H1 (cell line): ENCODE results near the gene LRRC49. TPM values are rescaled to one million over a fixed set of nuclear protein-coding genes. Genes with fewer than 3 reads are reported as not detected.

Source experiments
- CTCF ChIA-PET: fragments of 300-600 bp; sonication (Branson Sonifier 250); formaldehyde crosslinking; loops from one replicate; lab custom pipeline; 2021; ENCODE audit not compliant: partially characterized antibody; lab: Charles Lee
- POLR2A ChIA-PET: fragments of 300-600 bp; sonication (Branson Sonifier 250); formaldehyde crosslinking; loops from one replicate; lab custom pipeline; 2021; ENCODE audit warnings: inconsistent platforms; ENCODE audit not compliant: partially characterized antibody; lab: Charles Lee
- DNase-seq, 2 experiments: peaks; one replicate each; pipeline versions ENCODE4 v3.0.0 to v3.0.0-alpha.2; 2010 to 2022; ENCODE audit warnings: low spot score in 2 of 2, low read depth in 1 of 2, mixed read lengths in 1 of 2
- FAIRE-seq: peaks from 2 replicates; lab custom pipeline; 2011; peaks lifted over from hg19 to GRCh38; lab: Jason Lieb, UNC
- H2AFZ ChIP-seq: 2 replicates; pipeline ENCODE4 v1.8.1; 2012; ENCODE audit warnings: low read length, inconsistent platforms
- H2AK5ac ChIP-seq: 2 replicates; pipeline ENCODE4 v1.6.1; 2013; ENCODE audit warnings: low read depth, low read length
- H2BK120ac ChIP-seq: replicated peaks from 2 replicates; pipeline ENCODE3; 2013; ENCODE audit warnings: low read depth, low read length, inconsistent platforms
- H2BK12ac ChIP-seq: 2 replicates; pipeline ENCODE4 v1.6.1; 2013; ENCODE audit warnings: low read depth, low read length
- H2BK15ac ChIP-seq: 2 replicates; pipeline ENCODE4 v1.6.1; 2013; ENCODE audit warnings: low read length
- H2BK20ac ChIP-seq: 2 replicates; pipeline ENCODE4 v1.6.1; 2013; ENCODE audit warnings: low read length
- H2BK5ac ChIP-seq: 2 replicates; pipeline ENCODE4 v1.6.1; 2013; ENCODE audit warnings: low read depth, low read length
- H3K14ac ChIP-seq: 2 replicates; pipeline ENCODE4 v1.6.1; 2013; ENCODE audit warnings: inconsistent platforms; ENCODE audit not compliant: insufficient read length
- H3K18ac ChIP-seq: 2 replicates; pipeline ENCODE4 v1.6.1; 2013; ENCODE audit warnings: low read length; ENCODE audit errors: extremely low read depth
- H3K23ac ChIP-seq: 2 replicates; pipeline ENCODE4 v1.6.1; 2013; ENCODE audit warnings: inconsistent platforms; ENCODE audit not compliant: insufficient read length
- H3K23me2 ChIP-seq: 2 replicates; pipeline ENCODE4 v1.6.1; 2013; ENCODE audit warnings: low read depth, low read length
- H3K27ac ChIP-seq: 2 replicates; pipeline ENCODE4 v1.6.1; 2011; ENCODE audit warnings: low read depth, low read length, inconsistent platforms
- H3K27me3 ChIP-seq, 4 experiments: replicated peaks in 1 of 4; 1 replicate in 1 of 4; 2 replicates in 3 of 4; pipeline versions ENCODE4 v1.6.1 to v1.8.1; 2011 to 2013; ENCODE audit warnings: low read length in 3 of 4, mild to moderate bottlenecking in 3 of 4, inconsistent platforms in 2 of 4, mixed read lengths in 2 of 4, moderate library complexity in 1 of 4; ENCODE audit not compliant: control insufficient read depth in 3 of 4, insufficient read depth in 3 of 4; ENCODE audit errors: extremely low read depth in 1 of 4
- H3K36me3 ChIP-seq, 4 experiments: 2 replicates each; pipeline versions ENCODE4 v1.6.1 to v1.8.1; 2011 to 2013; ENCODE audit warnings: mild to moderate bottlenecking in 4 of 4, low read length in 3 of 4, moderate library complexity in 2 of 4, control low read depth in 1 of 4, inconsistent platforms in 1 of 4; ENCODE audit not compliant: insufficient read depth in 4 of 4, control insufficient read depth in 2 of 4
- H3K4ac ChIP-seq: replicated peaks from 2 replicates; pipeline ENCODE3; 2013; ENCODE audit warnings: low read length, low read depth, mixed read lengths, inconsistent platforms; ENCODE audit not compliant: insufficient read length
- H3K4me1 ChIP-seq, 4 experiments: replicated peaks in 1 of 4; 1 replicate in 1 of 4; 2 replicates in 3 of 4; pipeline versions ENCODE4 v1.6.1 to v1.8.1; 2011 to 2013; ENCODE audit warnings: low read length in 3 of 4, inconsistent platforms in 2 of 4, mixed read lengths in 1 of 4; ENCODE audit not compliant: insufficient read depth in 4 of 4, control insufficient read depth in 3 of 4
- H3K4me2 ChIP-seq, 2 experiments: 2 replicates each; pipeline versions ENCODE4 v1.6.1 to v1.8.1; 2011 to 2013; ENCODE audit warnings: low read depth in 2 of 2, low read length in 2 of 2, control low read depth in 1 of 2, inconsistent platforms in 1 of 2, mild to moderate bottlenecking in 1 of 2; ENCODE audit not compliant: insufficient read depth in 1 of 2
- H3K4me3 ChIP-seq, 4 experiments: fragments of 200-600, 300-600 bp in 1 of 4; sonication (generic), shearing (Covaris generic), sonication (Bioruptor Twin) in 1 of 4; 2 replicates each; pipeline versions ENCODE4 v1.5.1 to v1.8.1; 2011 to 2016; ENCODE audit warnings: low read length in 4 of 4, low read depth in 3 of 4, control low read depth in 2 of 4, inconsistent platforms in 2 of 4, mild to moderate bottlenecking in 2 of 4, mixed read lengths in 1 of 4, moderate library complexity in 1 of 4; ENCODE audit not compliant: insufficient read depth in 2 of 4; ENCODE audit errors: extremely low read depth in 1 of 4
- H3K56ac ChIP-seq: replicated peaks from 2 replicates; pipeline ENCODE3; 2013; ENCODE audit warnings: low read depth, mild to moderate bottlenecking, mixed read lengths, low read length, inconsistent platforms; ENCODE audit not compliant: insufficient read length
- H3K79me1 ChIP-seq: 2 replicates; pipeline ENCODE4 v1.6.1; 2013; ENCODE audit warnings: low read depth, low read length, control low read depth
- H3K79me2 ChIP-seq, 2 experiments: 2 replicates each; pipeline versions ENCODE4 v1.6.1 to v1.8.1; 2012 to 2013; ENCODE audit warnings: low read length in 2 of 2, mild to moderate bottlenecking in 2 of 2, inconsistent platforms in 1 of 2; ENCODE audit not compliant: insufficient read depth in 2 of 2, control insufficient read depth in 1 of 2
- H3K9ac ChIP-seq, 4 experiments: replicated peaks in 1 of 4; 1 replicate in 1 of 4; 2 replicates in 3 of 4; pipeline versions ENCODE4 v1.6.1 to v1.8.1; 2011 to 2013; ENCODE audit warnings: low read depth in 3 of 4, low read length in 3 of 4, control low read depth in 2 of 4, mild to moderate bottlenecking in 2 of 4, moderate library complexity in 2 of 4, inconsistent platforms in 1 of 4; ENCODE audit errors: extremely low read depth in 1 of 4
- H3K9me3 ChIP-seq, 2 experiments: 2 replicates each; pipeline versions ENCODE4 v1.6.1 to v1.8.1; 2012 to 2013; ENCODE audit warnings: mild to moderate bottlenecking in 2 of 2, moderate library complexity in 2 of 2, control low read depth in 1 of 2, inconsistent platforms in 1 of 2, low read depth in 1 of 2, low read length in 1 of 2, mixed read lengths in 1 of 2; ENCODE audit not compliant: insufficient read depth in 2 of 2
- H4K20me1 ChIP-seq, 2 experiments: replicated peaks in 1 of 2; 2 replicates each; pipeline versions ENCODE3 to v1.8.1; 2011 to 2013; ENCODE audit warnings: inconsistent platforms in 2 of 2, low read length in 2 of 2, mild to moderate bottlenecking in 1 of 2; ENCODE audit not compliant: insufficient read depth in 2 of 2, control insufficient read depth in 1 of 2
- H4K5ac ChIP-seq: 2 replicates; pipeline ENCODE4 v1.6.1; 2013; ENCODE audit warnings: low read length, low read depth, mixed read lengths, inconsistent platforms; ENCODE audit not compliant: insufficient read length
- H4K8ac ChIP-seq: 2 replicates; pipeline ENCODE4 v1.8.0; 2013; ENCODE audit warnings: mild to moderate bottlenecking, moderate library complexity, low read length, inconsistent platforms; ENCODE audit not compliant: insufficient read depth; ENCODE audit errors: extremely low read depth
- H4K91ac ChIP-seq: replicated peaks from 2 replicates; pipeline ENCODE3; 2013; ENCODE audit warnings: low read length, mixed read lengths, inconsistent platforms; ENCODE audit not compliant: insufficient read length
- ASH2L ChIP-seq: fragments of 200-600, 300-600 bp; sonication (generic); IDR thresholded peaks from one replicate; pipeline ENCODE4 v1.7.1; 2017; ENCODE audit warnings: low read length
- BCL11A ChIP-seq, 2 experiments: IDR thresholded peaks; one replicate each; pipeline ENCODE4 v1.6.1; 2011; ENCODE audit warnings: low read depth in 2 of 2, low read length in 2 of 2, mild to moderate bottlenecking in 2 of 2
- BRCA1 ChIP-seq: IDR thresholded peaks from 2 replicates; pipeline ENCODE4 v1.6.1; 2012; ENCODE audit warnings: low read depth, low read length, improper control_type of control experiment
- CBX5 ChIP-seq: fragments of 300-800, 300-1000 bp; sonication (generic); IDR thresholded peaks from 2 replicates; pipeline ENCODE4 v1.7.1; 2016; ENCODE audit warnings: antibody characterized with exemption, low read length, low read depth
- E2F6 ChIP-seq: IDR thresholded peaks from 2 replicates; pipeline ENCODE4 v1.6.1; 2012; ENCODE audit warnings: inconsistent platforms
- HDAC2 ChIP-seq, 2 experiments: fragments of 300-600 bp in 1 of 2; sonication (generic) in 1 of 2; IDR thresholded peaks; 2 replicates each; pipeline ENCODE4 v1.6.1; 2011 to 2012; ENCODE audit warnings: low read depth in 2 of 2, low read length in 2 of 2, mild to moderate bottlenecking in 2 of 2, moderate library complexity in 2 of 2, borderline replicate concordance in 1 of 2, inconsistent platforms in 1 of 2
- KDM4A ChIP-seq: IDR thresholded peaks from one replicate; pipeline ENCODE4 v1.7.1; 2012; ENCODE audit warnings: low read depth, mild to moderate bottlenecking, moderate library complexity, low read length, inconsistent platforms; ENCODE audit not compliant: severe bottlenecking
- MAX ChIP-seq: IDR thresholded peaks from 2 replicates; pipeline ENCODE4 v1.6.1; 2012; ENCODE audit warnings: inconsistent platforms
- SP4 ChIP-seq: IDR thresholded peaks from 2 replicates; pipeline ENCODE4 v1.6.1; 2012; ENCODE audit warnings: low read length, inconsistent platforms
- USF2 ChIP-seq: IDR thresholded peaks from 2 replicates; pipeline ENCODE4 v1.6.1; 2011; ENCODE audit warnings: low read length, improper control_type of control experiment
- YY1 ChIP-seq: IDR thresholded peaks from 2 replicates; pipeline ENCODE4 v1.6.1; 2011; ENCODE audit warnings: low read depth, mild to moderate bottlenecking, low read length
- WGBS, 2 experiments: shearing (Covaris generic) in 1 of 2; methylation state at CpG; one replicate each; pipeline versions ENCODE4 v1.1.6 to v1.1.7; 2013 to 2015; ENCODE audit warnings: low lambda C conversion rate in 2 of 2, mixed read lengths in 2 of 2, inconsistent platforms in 1 of 2, low coverage in 1 of 2, missing lambda C conversion rate in 1 of 2; ENCODE audit not compliant: insufficient replicate concordance in 2 of 2, insufficient coverage in 1 of 2, insufficient read length in 1 of 2; ENCODE audit errors: extremely low coverage in 1 of 2, missing lambda C conversion rate in 1 of 2; 5-methylcytosine and 5-hydroxymethylcytosine counted together
- polyA plus RNA-seq, 7 experiments: library from polyadenylated mRNA; depleted of rRNA in 3 of 7; stranded (reverse) in 5 of 7; unstranded in 2 of 7; fragments of >200 nt in 5 of 7; fragments of 200-250 nt in 2 of 7; gene quantifications; 1 replicate in 5 of 7; 2 replicates in 1 of 7; 4 replicates in 1 of 7; pipeline versions ENCODE4 v1.2.1 to v1.2.3, GENCODE V29; 2011 to 2013; ENCODE audit warnings: missing spikeins in 2 of 7, mixed read lengths in 2 of 7
- total RNA-seq: library from RNA; stranded (reverse); fragmentation: NEBNext Ultra II Directional; extraction: Animal tissue kit (Norgen Biotek cat#: 25700); gene quantifications from 2 replicates; pipeline ENCODE4 v1.2.1, GENCODE V29; 2021

LRRC49 gene
- total and polyA plus RNA-seq, 2 of the 8 experiments (the other 6 are each of a cell fraction or from before 2014, with no cell fraction given), result 5.0 to 10.4 TPM

GRCh38 chr15:70859322-70859908 is 33.2 kb upstream of the LRRC49 start:
- TF ChIP-seq BRCA1 (no peak), ASH2L (no peak), KDM4A (no peak), BCL11A (IDR thresholded peaks at IDR 0.05; ENCODE audit: low read depth in 2 of 2, low read length in 2 of 2) (no peak), SP4 (no peak), HDAC2 (IDR thresholded peaks at IDR 0.05; ENCODE audit: borderline replicate concordance in 1 of 2, low read depth in 2 of 2, low read length in 2 of 2) (no peak), YY1 (no peak), MAX (no peak), E2F6 (no peak), CBX5 (no peak), USF2 (no peak)
- H3K4me1 ChIP-seq, result peaks cover 0 to 3% (median 0%) of the 10 kb centered on the region in 4 experiments; a peak in 1 of 7 replicates
- ChIA-PET CTCF (interaction anchor here (0.8 to 2.4 kb wide), 7 partner anchors 10 to 1393 kb away, joined by 3 to 7 read pairs (median 3); no protein-coding TSS in a partner anchor), POLR2A (no interaction called here)
- no peak overlapping the region for H2AK5ac ChIP-seq
- no peak overlapping the region for H3K23ac ChIP-seq
- H3K79me1 ChIP-seq, result no peaks in the 10 kb centered on the region
- no peak overlapping the region for H2BK20ac ChIP-seq
- WGBS, 2 experiments, result 95% methylated on average over 14 of the region's 14 CpGs; no CpG with 5 or more reads in 1 of the 2 experiments
- no peak overlapping the region for H3K27ac ChIP-seq
- H3K9me3 ChIP-seq, result no peaks in the 10 kb centered on the region
- H3K18ac ChIP-seq, result no peak overlapping the region
- H2BK120ac ChIP-seq, result no peak overlapping the region
- H3K4me2 ChIP-seq, result no peak overlapping the region
- H2BK12ac ChIP-seq, result peak overlapping the region; percentile 17; the same call in 1 of the 2 replicates
- H2AFZ ChIP-seq, result no peak overlapping the region
- no peak overlapping the region for H2BK5ac ChIP-seq
- H3K23me2 ChIP-seq, result peaks cover 2% of the 10 kb centered on the region; the same call in 1 of the 2 replicates
- H3K36me3 ChIP-seq, result no peaks in the 10 kb centered on the region
- no peak overlapping the region for H3K14ac ChIP-seq
- DNase-seq, result no peak
- H4K5ac ChIP-seq, result no peak overlapping the region
- H4K8ac ChIP-seq, result no peak overlapping the region
- H3K56ac ChIP-seq, result no peak overlapping the region
- 0 out of 7 replicates have a peak, but pooled peaks cover 0 to 3% (median 0%) of the 10 kb centered on the region in 4 experiments for H3K27me3 ChIP-seq
- no peak overlapping the region for H4K91ac ChIP-seq
- H3K9ac ChIP-seq, result no peak overlapping the region
- H3K4ac ChIP-seq, result no peak overlapping the region
- no peaks in the 10 kb centered on the region for H3K79me2 ChIP-seq
- no peak overlapping the region for H2BK15ac ChIP-seq
- no peaks in the 10 kb centered on the region for H4K20me1 ChIP-seq
- H3K4me3 ChIP-seq, result no peak overlapping the region
- FAIRE-seq, result no peak
